Activated CD8-positive, alpha-beta memory T cell treated with anti-CD3 and anti-CD28 coated beads, Interleukin-2, amount 50 U/mL, for 1 hour (primary cell): Measurements from ENCODE around the gene IQGAP2.
"Not testable (repeated sequence)": the region's sequence is repeated elsewhere in the genome, so short reads cannot be mapped to it uniquely, and the experiment has no call there.

Source experiments
- DNase-seq: peaks from one replicate; pipeline ENCODE4 v3.0.0-alpha.2; 2020; ENCODE audit errors: extremely low read depth

The IQGAP2 gene

DNA sequence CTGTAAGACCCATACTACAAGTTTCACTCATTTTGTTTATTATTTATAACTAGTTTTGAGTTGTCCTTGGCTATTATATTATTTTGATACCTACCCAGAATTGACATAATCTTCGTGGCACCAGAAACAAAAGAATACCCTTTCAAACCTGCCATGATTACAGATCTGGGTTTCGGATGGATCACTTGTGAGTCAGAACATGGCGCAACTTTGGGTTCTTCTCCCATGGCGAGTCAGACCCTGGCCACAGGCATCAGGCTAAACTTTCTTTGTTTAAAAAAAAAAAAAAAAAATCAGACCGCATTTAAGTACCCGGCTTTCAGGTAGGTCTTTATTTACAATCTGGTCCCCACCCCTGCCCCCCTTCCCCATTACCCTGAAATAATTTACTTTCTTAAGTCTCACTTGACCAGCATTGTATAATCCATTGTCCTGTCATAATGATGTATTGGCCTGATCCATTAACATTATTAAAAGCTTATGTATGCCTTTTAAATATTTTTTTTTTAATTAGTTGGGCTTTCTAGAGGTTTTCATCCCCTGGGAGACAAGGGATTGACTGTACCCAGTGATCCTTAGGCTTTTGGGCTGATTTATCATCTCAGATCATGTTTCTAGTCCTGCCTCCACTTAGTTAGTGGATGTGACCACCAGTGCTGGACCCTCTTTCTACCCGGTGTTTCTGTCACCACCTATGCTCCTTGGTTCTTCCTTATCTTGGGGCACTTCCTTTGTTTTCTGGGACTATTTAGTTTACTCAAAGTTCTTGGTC, 176.3 kb downstream of the IQGAP2 start:
- DNase-seq, result no peak

- DNase-seq, result no peak
Observed at GRCh38 chr5:76580981-76581380, 177.9 kb downstream of the IQGAP2 start.

GRCh38 chr5:76582230-76583162, 179.4 kb downstream of the IQGAP2 start:
- no peak for DNase-seq

GRCh38 chr5:76583163-76584047, 180.3 kb downstream of the IQGAP2 start:
- DNase-seq, result no peak

DNA sequence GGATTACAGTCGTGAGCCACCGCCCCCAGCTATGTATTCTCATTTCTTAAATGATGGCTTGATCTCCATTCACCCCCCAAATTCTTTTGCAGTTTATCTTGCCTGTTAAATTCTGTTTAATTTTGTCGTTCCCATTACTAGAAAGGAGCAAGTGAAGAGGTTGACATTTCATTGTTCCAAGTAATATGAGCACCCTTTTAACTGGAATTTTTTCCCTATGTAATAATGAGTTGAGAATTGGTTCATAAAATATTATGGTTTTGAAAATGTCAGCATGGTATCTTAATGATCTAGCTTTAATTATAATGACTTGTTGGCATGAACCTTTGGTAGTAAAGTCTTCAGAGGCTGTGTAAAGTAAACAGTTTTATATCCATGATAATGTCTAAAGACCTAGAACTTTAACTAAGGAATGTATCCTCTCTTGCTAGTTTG, 182.7 kb downstream of the IQGAP2 start:
- DNase-seq, result no peak

GRCh38 chr5:76586531-76586930, 183.4 kb downstream of the IQGAP2 start:
- DNase-seq, result no peak

DNA sequence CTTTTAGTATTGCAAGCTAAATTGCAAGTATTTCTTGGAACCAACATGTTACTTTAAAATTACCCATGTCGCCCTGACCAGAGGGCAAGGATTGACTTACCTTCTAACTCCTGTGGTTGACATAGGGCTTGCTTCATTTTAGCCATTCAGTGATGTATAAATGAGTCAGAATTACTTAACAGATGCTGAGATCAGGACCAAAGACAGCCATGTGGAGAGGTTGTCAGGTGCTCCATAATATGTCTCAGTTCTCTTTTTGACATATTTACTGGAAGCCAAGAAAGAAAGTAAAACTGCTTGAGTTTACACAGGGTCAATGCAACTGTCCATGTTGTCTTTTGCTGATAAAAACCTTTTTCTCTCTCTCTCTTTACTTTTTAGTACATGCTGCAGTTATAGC, 186.9 kb downstream of the IQGAP2 start:
- no peak for DNase-seq

GRCh38 chr5:76591366-76591765, 188.3 kb downstream of the IQGAP2 start:
- no peak for DNase-seq

- DNase-seq, result no peak
Observed at GRCh38 chr5:76592692-76593091, 189.6 kb downstream of the IQGAP2 start.

GRCh38 chr5:76594107-76594506, 191.0 kb downstream of the IQGAP2 start:
- no peak for DNase-seq

GRCh38 chr5:76595755-76596481, 192.8 kb downstream of the IQGAP2 start:
- DNase-seq, result no peak

- DNase-seq, result no peak
Observed at GRCh38 chr5:76598531-76598930, 195.4 kb downstream of the IQGAP2 start.

DNA sequence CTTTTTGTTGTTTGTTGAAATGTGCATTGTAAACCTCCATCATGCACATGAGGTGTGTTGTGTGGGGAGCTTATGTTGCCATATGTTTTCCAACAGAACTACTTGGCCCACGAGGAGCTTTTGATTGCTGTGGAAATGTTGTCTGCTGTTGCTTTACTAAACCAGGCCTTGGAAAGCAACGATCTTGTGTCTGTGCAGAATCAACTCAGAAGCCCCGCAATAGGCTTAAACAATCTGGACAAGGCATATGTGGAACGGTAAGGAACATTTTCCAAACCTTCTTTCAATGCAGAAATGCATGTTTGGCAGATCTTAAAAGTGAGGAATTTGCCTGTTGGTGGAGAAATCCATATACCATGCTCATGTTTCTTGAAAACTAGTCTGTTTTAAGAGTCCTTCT, 197.6 kb downstream of the IQGAP2 start:
- DNase-seq, result no peak

DNA sequence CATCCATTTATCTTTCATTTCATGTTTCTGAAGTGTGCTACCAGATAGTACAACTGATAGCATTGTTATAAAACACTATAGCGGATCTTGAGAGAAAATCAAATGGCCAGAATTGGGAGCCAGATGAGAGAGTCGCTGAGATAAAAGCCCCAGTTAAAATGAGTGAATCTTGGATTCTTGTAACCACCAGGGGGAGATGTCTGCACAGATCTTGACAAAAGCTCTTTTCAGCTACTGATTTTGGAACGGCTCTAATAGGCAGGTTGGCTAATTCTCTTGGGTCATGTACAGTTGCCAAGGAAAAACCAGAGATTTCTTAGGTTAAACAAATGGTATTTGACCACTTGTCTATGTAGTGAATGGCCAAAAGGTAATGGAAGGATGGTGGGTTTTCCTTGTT, 198.4 kb downstream of the IQGAP2 start:
- DNase-seq, result peak; percentile 10

DNA sequence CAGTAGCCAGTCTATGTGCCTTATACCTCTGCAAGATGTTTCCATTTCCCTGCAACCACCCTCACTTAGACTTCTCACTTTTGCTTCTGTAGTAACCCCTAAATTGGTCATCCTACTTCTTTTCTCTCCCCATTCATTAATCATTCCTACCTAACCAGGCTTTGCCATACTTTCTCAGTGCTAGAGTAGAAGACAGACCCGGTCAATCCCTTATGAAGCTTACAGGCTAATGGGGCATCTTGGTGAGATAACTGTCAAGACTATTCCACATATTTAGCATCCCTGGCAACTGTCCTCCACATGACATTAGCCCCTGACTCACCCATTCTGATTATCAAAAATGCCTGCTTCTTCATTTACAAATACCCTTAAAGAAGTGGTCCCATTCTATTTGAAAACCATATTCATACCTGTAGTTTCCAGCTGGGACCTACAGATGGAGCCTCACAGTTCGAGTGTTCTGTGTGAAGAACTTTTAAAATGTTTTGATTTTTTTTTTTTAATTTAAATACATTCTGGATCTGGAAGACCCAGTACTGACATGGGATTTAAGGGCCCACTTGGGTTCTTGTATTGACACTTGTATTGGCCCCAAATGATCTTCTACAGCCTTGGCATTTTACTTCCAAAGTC, 199.1 kb downstream of the IQGAP2 start:
- no peak for DNase-seq

- not testable (repeated sequence) for DNase-seq
Observed at GRCh38 chr5:76603991-76604390, 200.9 kb downstream of the IQGAP2 start.

GRCh38 chr5:76604838-76605237, 201.8 kb downstream of the IQGAP2 start:
- no peak for DNase-seq

DNA sequence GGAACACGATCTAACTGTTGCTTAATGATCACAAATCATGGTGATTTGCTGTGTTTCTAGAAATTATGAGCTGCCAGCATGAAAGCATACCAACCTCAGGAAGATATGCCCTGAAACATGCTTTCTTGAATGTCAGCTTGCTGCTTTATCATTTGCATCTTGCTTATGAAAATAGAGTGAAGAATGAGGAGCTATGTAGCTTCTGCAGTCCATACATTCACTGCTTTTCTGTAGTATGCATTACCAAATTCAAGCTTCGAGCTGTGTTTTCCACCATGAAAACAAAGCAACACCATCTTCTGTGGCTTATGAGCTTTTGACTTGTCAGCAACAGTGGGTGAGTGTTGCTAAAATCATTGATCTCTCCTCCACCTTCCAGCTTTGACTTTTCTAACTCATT, 203.6 kb downstream of the IQGAP2 start:
- DNase-seq, result no peak

DNA sequence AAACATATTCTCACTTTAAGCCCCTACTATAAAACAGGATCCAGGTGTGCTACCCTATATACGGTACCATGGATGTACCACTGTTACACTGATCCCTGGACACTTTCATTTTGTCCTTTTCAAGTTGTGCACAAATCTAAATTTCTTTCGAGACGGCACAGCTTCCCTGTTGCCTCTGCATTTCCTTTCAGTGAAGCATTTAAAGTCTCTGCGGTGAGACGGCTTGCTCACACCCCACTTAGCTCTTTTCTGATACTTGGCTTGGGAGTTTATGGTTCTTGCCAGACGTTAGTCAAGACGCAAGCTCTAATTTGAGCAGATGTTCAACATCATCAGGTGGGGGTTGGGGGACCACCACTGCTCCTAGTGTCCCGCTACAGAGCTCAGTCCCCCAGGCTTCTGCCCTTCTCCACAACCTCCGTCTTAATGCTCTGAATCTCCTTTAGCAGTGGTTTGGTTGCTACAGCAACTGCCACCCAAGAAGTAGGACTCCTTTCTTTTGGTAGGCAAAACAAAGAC, 204.3 kb downstream of the IQGAP2 start:
- no peak for DNase-seq

DNA sequence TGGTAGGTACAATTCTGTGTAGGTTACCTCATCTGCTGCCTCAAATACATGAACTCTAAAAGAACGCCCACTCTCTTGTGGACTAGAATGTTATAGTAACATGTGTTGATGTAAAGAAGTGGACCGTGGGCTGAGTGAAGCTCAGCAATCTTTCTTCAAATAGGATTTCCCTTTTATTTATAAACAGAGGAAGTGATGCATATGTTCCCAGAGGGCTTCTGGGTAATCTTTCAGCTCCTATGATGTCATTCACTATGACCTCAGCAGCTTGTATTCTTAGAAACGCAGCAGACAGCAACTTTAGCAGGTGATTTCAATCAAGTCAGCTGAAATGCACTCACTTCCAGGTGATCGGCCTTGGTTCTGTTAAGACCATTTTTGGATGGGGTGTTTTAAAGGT, 205.7 kb downstream of the IQGAP2 start:
- no peak for DNase-seq
